Urothelium cell line (cell line): ENCODE measurements around the gene CSF1R.
A peak's percentile ranks its signal among the peaks of the same experiment; 100 is the strongest.

Experiments used
- DNase-seq: peaks from one replicate; pipeline ENCODE4 v3.0.0; 2011; ENCODE audit warnings: low spot score, mixed read lengths
- FAIRE-seq: peaks from 2 replicates; lab custom pipeline; 2011; peaks lifted over from hg19 to GRCh38; lab: Jason Lieb, UNC

CSF1R gene

DNA sequence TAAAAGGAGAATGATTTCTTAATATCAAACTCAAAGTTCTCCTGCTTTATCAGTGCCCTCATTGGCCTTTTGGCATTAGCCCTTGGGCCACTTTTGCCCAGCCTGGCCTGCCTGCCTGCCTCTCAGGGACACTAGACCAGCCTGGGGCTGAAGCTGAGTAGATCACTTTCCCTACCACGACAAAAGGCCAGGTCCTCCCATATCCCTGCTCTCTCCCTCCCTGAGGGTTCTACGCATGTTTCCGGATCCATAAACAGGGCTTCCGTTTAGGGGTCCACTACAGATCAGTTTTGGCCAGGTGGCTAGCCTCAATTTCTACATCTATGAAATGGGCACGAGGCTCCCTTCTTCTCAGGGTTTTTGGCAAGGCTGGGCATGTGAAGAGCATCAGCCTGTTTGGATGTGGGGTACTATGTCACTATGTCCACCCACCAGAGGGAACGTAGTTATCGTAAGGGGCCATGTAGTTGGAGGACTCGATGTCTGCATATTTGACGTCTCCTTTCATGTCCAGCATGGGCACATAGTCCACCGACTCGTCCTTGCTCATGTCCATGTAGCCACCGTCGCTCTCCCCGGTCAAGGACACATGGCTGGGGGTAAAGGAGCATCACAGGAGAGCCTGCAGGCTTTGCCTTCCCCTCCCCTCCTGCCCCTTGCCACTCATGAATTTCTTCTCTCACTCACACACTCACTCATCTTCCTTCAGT is 35.2 kb upstream of the CSF1R start:
- FAIRE-seq (no peak), DNase-seq (no peak)

DNA sequence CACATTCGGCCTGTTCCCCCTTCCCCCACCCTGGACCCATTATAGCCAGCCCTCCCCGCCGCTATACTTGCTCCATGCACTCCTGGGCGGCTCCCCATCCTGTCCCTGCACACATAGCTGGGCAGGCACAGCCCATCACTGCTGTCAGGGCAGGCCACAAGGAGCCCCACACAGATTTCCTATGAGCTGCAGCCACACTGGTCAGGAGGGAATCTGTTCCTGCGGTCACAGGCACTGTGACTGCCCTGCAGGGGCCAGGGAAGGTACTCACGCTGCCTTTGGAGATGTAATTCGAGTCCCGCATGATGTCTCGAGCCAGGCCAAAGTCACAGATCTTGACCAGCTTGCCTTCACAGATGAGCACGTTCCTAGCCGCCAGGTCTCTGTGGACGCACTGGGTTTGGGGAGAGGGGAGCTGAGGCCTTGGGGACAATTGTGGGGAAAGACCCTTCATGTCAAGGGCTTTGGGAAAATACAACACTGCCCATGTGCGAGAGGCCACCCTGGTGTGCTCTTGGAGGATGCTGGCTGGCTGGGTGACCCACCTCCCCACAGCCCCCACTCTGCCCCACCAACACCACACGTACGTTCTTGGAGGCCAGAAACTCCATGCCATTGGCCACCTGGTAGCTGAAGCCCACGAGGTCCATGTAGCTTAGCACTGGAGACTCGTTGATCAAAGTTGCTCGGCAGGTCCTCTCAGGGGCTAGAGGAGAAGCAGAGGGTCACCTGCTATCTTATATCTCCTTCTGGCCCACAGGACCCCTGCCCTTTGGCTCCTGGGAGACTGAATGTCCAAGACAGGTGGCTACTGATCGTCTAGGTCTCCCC is 34.5 kb upstream of the CSF1R start:
- FAIRE-seq, result no peak
- DNase-seq, result no peak

- FAIRE-seq, result no peak
- no peak for DNase-seq
Measured at GRCh38 chr5:150120062-150120441, 33.7 kb upstream of the CSF1R start.

GRCh38 chr5:150119421-150120061 is 33.2 kb upstream of the CSF1R start:
- no peak for FAIRE-seq
- DNase-seq, result no peak

GRCh38 chr5:150118561-150119229 is 32.3 kb upstream of the CSF1R start:
- FAIRE-seq (no peak), DNase-seq (no peak)

GRCh38 chr5:150117945-150118560 is 31.7 kb upstream of the CSF1R start:
- FAIRE-seq, result no peak
- no peak for DNase-seq

- FAIRE-seq (no peak), DNase-seq (no peak)
Measured at GRCh38 chr5:150116667-150117400, 30.5 kb upstream of the CSF1R start.

DNA sequence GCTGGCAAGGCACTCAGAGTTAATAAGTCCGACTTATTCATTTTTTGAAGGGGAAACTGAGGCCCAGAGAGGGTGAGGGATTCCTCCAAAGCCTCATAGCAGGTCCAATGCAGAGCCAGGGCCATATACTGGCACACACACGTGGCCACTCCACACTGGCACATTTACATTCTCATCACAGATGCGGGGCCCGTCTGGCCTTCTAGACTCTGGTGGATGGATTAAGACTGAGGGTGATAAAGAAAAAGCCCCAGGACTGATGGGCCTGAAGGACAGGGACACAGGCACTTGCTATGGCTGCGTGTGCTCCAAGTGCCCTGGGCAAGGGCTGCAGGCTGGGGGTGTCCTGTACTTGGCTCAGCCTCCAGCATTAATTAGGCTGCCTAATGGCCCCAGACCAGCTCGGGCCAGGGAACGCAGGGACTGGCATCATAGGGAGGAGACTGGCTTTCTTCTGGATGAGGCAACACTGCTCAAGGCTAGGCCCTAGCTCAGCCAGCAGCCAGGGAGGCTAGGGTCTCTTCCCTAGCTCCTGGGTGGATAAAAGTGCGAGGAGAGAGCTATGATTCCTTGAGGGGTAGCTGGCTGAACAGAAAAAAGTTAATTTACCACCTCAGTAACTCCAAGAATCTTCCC is 28.5 kb upstream of the CSF1R start:
- DNase-seq (no peak), FAIRE-seq (no peak)

GRCh38 chr5:150114102-150114641 is 27.8 kb upstream of the CSF1R start:
- FAIRE-seq (no peak), DNase-seq (no peak)

- peak; percentile 66 for DNase-seq
- no peak for FAIRE-seq
Measured at GRCh38 chr5:150113047-150113744, 26.8 kb upstream of the CSF1R start.

GRCh38 chr5:150112201-150113046 is 26.1 kb upstream of the CSF1R start:
- no peak for FAIRE-seq

DNA sequence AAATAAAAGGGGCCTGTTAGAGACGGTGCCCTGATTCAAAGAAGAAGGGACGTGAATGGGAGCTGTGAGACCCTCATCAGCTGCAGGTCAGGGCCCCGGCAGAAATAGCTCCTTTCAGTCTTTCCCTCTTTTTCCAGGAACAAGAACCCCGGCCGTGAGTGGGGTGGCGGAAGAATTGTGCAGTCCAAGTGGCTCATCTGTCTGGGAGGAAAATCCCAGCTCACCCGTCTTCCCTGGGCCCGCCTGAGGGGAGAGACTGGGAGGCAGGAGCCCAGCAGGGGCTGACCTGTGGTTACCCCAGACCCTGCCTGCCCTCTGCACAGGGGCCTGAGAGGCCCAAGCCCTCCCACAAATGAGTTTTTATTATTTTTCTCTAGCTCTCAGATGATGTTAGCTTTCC is 24.8 kb upstream of the CSF1R start:
- DNase-seq, result no peak

More at GRCh38 chr5:150112201-150113046, 26.1 kb upstream of the CSF1R start:
- DNase-seq, result peak; percentile 87

GRCh38 chr5:150109921-150110320 is 23.6 kb upstream of the CSF1R start:
- FAIRE-seq (peak; percentile 48), DNase-seq (no peak)

More for the DNA sequence above, 24.8 kb upstream of the CSF1R start:
- FAIRE-seq, result no peak

DNA sequence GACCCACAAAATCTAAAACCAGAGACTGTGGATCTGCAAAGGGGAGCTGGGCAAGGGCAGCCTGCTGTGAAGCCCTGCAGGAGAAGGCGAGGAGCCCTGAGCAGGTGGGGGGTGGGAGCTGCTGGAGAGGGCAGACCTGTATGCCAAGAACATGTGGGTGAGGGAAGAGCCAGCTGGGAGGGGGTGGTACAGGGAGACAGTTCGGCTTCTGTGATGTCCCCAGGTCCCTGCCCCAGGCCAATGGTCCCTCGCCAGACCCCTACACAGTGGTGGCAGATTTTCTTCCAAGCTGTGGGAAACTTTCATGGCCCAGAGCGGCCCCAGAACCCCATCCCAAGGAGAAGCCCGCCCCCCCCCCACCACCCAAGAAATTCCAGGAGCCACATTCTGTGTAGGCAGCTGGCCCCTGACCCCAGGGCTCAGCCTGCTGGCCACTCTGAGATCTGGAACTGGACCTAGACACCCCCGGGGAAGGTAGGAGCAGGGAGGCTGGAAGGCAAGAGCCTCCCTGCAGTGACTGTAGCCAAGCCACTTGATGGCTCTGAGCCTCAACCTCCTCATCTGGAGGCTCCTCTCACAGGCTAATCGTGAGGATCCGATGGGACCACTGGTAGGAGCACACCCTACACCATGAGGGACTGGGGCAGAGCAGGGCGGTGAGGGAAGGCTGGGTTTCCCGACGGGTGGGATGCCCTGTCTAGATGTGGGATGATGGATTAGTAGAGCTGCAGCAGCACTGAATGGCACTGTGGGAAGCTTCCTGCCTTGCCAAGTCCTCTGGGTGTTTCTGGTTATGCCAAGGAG is 22.6 kb upstream of the CSF1R start:
- FAIRE-seq (no peak), DNase-seq (no peak)

- no peak for DNase-seq
- FAIRE-seq, result no peak
Measured at GRCh38 chr5:150107909-150108447, 21.6 kb upstream of the CSF1R start.

- FAIRE-seq (no peak), DNase-seq (no peak)
Measured at GRCh38 chr5:150106674-150107426, 20.5 kb upstream of the CSF1R start.
